Esophagus muscularis mucosa (tissue), 4 donors: ENCODE results near the gene DOLPP1. TPM values are rescaled to one million over a fixed set of nuclear protein-coding genes. Genes with fewer than 3 reads are reported as not detected.

ENCODE experiments used
- DNase-seq: peaks from one replicate; pipeline ENCODE4 v3.0.0-alpha.2; 2017; ENCODE audit errors: extremely low spot score
- H3K27ac ChIP-seq, 4 donors: fragments of 200-600 bp; sonication (generic); replicated peaks in 1 of 4; 1 replicate in 3 of 4; 2 replicates in 1 of 4; pipeline ENCODE4 v1.5.1; 2016 to 2019; ENCODE audit warnings: mild to moderate bottlenecking in 1 of 4
- H3K27me3 ChIP-seq, 4 donors: fragments of 200-600 bp; sonication (generic); one replicate each; pipeline versions ENCODE4 v1.5.1 to v1.6.0; 2016 to 2019
- H3K36me3 ChIP-seq, 4 donors: fragments of 200-600 bp; sonication (generic); one replicate each; pipeline ENCODE4 v1.5.1; 2016 to 2019
- H3K4me1 ChIP-seq, 4 donors: fragments of 200-600 bp; sonication (generic); one replicate each; pipeline ENCODE4 v1.5.1; 2016 to 2019
- H3K4me3 ChIP-seq, 4 donors: fragments of 200-600 bp; sonication (generic); 1 replicate in 2 of 4; 2 replicates in 2 of 4; pipeline ENCODE4 v1.5.1; 2016 to 2019; ENCODE audit warnings: mild to moderate bottlenecking in 4 of 4, moderate library complexity in 1 of 4
- H3K9me3 ChIP-seq, 4 donors: fragments of 200-600 bp; sonication (generic); 1 replicate in 3 of 4; 2 replicates in 1 of 4; pipeline ENCODE4 v1.5.1; 2016 to 2019
- CTCF ChIP-seq, 3 experiments: fragments of 200-600 bp in 2 of 3; fragments of 450-650 bp in 1 of 3; sonication (generic) in 2 of 3; IDR thresholded peaks; one replicate each; pipeline ENCODE4 v1.5.1; 2017 to 2019; ENCODE audit warnings: antibody characterized with exemption in 3 of 3, mild to moderate bottlenecking in 2 of 3, moderate library complexity in 1 of 3
- EP300 ChIP-seq: sonication (generic); formaldehyde crosslinking; IDR thresholded peaks from one replicate; pipeline ENCODE4 v1.6.1; 2017; ENCODE audit warnings: antibody characterized with exemption
- POLR2A ChIP-seq: fragments of 450-650 bp; IDR thresholded peaks from one replicate; pipeline ENCODE4 v1.6.1; 2017; ENCODE audit warnings: antibody characterized with exemption, moderate library complexity, mild to moderate bottlenecking, low read depth
- POLR2AphosphoS5 ChIP-seq, 2 donors: sonication (generic); formaldehyde crosslinking; IDR thresholded peaks; one replicate each; pipeline ENCODE4 v1.6.1; 2017; ENCODE audit warnings: antibody characterized with exemption in 2 of 2
- WGBS: methylation state at CpG from one replicate; pipeline ENCODE4 v1.1.5; 2018; 5-methylcytosine and 5-hydroxymethylcytosine counted together
- intact Hi-C: fragments of 100-400 bp; cut with DNase I; formaldehyde crosslinking; loops from one replicate; pipeline ENCODE4 v1.15.1; 2023
- total RNA-seq, 4 donors: library from RNA; depleted of rRNA; stranded (reverse); fragments of >200 nt; gene quantifications; one replicate each; pipeline versions ENCODE4 v1.1.0 to v1.2.1, GENCODE V29; 2016

The DOLPP1 gene
- total RNA-seq, 4 donors from 2014 or later, result 3.0 to 5.5 (median 4.3) TPM

DNA sequence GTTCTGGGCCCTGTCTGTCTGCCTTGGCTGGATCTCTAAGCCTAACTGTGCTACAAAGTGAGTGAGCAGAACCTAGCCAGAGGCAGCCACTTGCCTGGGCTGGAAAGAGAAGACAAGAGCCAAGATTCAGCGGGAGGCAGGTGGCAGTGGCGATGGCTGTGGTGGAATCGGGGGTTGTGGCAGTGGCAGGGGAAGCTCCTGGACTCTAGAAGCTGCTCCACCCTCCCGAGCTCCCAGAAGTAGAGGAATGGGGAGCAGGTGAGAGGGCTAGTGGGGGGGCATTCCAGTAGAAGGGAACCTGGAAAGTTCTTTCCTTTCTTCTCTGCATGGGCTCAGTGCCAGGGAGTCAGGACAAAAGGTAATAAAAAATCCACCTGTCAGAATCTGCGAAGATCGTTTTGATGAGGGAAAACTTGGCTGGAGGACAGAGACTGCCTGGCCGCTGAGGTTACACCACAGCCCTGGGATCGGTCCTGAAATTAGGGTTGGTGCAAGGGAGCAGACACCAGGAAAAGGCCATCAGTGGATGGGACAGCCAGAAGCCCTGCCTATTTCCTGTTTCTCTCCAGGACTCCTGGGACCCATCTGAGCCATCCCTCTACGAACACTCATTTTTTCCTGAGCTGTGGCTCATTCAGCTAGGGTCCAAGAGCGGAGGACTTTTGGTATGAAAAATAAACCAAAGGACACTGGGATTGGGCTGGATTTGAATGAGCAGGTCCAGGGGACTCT, 28.1 kb downstream of the DOLPP1 start:
- TF ChIP-seq POLR2A (no peak), EP300 (no peak), CTCF (IDR thresholded peaks at IDR 0.05) (no peak), POLR2AphosphoS5 (IDR thresholded peaks at IDR 0.05) (peak in 1 of 2 donors; percentile 11)
- peak overlapping the region; percentile 74 to 94 (median 87) for H3K4me3 ChIP-seq
- no peak for DNase-seq
- H3K36me3 ChIP-seq, result peaks cover 15 to 39% (median 28%) of the 10 kb centered on the region in 4 donors
- intact Hi-C loops, result no loop called here
- WGBS, result 55% methylated on average over 10 of the region's 10 CpGs
- H3K4me1 ChIP-seq, result peaks cover 28 to 48% (median 43%) of the 10 kb centered on the region in 4 donors
- no peaks in the 10 kb centered on the region for H3K9me3 ChIP-seq
- no peaks in the 10 kb centered on the region for H3K27me3 ChIP-seq
- peak overlapping the region; percentile 33 to 95 (median 91) for H3K27ac ChIP-seq

- WGBS, result 74% methylated on average over 4 of the region's 7 CpGs
- no peaks in the 10 kb centered on the region for H3K9me3 ChIP-seq
- H3K4me1 ChIP-seq, result peaks cover 28 to 53% (median 48%) of the 10 kb centered on the region in 4 donors
- intact Hi-C loops, result no loop called here
- H3K36me3 ChIP-seq, result peaks cover 15 to 34% (median 27%) of the 10 kb centered on the region in 4 donors
- no peaks in the 10 kb centered on the region for H3K27me3 ChIP-seq
- DNase-seq, result no peak
- H3K27ac ChIP-seq, result peak overlapping the region; percentile 88 to 95 (median 94)
- TF ChIP-seq CTCF (IDR thresholded peaks at IDR 0.05) (peak in 1 of 3 experiments; percentile 8), EP300 (no peak), POLR2AphosphoS5 (IDR thresholded peaks at IDR 0.05) (peak in 1 of 2 donors; percentile 32)
- peak overlapping the region; percentile 74 to 94 (median 87) for H3K4me3 ChIP-seq
These were observed 28.6 kb downstream of the DOLPP1 start for GRCh38 chr9:129109537-129109903.

- intact Hi-C loops, result no loop called here
These were observed 29.2 kb downstream of the DOLPP1 start for GRCh38 chr9:129109952-129110739.

More at GRCh38 chr9:129109952-129110739, 29.2 kb downstream of the DOLPP1 start:
- H3K27me3 ChIP-seq, result no peaks in the 10 kb centered on the region
- no peak for TF ChIP-seq POLR2AphosphoS5 (IDR thresholded peaks at IDR 0.05)
- TF ChIP-seq POLR2A, result peak; percentile 23
- TF ChIP-seq EP300, result no peak
- TF ChIP-seq CTCF (IDR thresholded peaks at IDR 0.05), result peak in 1 of 3 experiments; percentile 4
- H3K4me3 ChIP-seq, result peak overlapping the region; percentile 74 to 94 (median 87)
- H3K4me1 ChIP-seq, result peaks cover 31 to 60% (median 54%) of the 10 kb centered on the region in 4 donors
- peak overlapping the region; percentile 88 to 95 (median 94) for H3K27ac ChIP-seq
- no peaks in the 10 kb centered on the region for H3K9me3 ChIP-seq
- H3K36me3 ChIP-seq, result peaks cover 14 to 33% (median 26%) of the 10 kb centered on the region in 4 donors
- DNase-seq, result no peak
- WGBS, result 18% methylated on average over 9 of the region's 64 CpGs
